Gastroesophageal sphincter (tissue), 4 donors: ENCODE results near the gene RUSF1. TPM values are rescaled to one million over a fixed set of nuclear protein-coding genes. Genes with fewer than 3 reads are reported as not detected.

Source experiments
- ATAC-seq: fragments of 150-250 bp; one replicate; pipeline ENCODE4 v1.9.1; 2016; ENCODE audit warnings: mild to moderate bottlenecking, moderate library complexity
- H3K27ac ChIP-seq, 4 donors: fragments of 200-600 bp; sonication (generic) in 3 of 4; 1 replicate in 3 of 4; 2 replicates in 1 of 4; pipeline ENCODE4 v1.5.1; 2016 to 2019
- H3K27me3 ChIP-seq: fragments of 200-600 bp; sonication (generic); one replicate; pipeline ENCODE4 v1.5.1; 2019
- H3K36me3 ChIP-seq, 2 donors: fragments of 200-600 bp; sonication (generic); one replicate each; pipeline ENCODE4 v1.5.1; 2019; ENCODE audit warnings: control low read depth in 1 of 2
- H3K4me1 ChIP-seq, 3 donors: fragments of 200-600 bp; sonication (generic); 1 replicate in 2 of 3; 2 replicates in 1 of 3; pipeline ENCODE4 v1.5.1; 2016 to 2019; ENCODE audit warnings: control low read depth in 2 of 3
- H3K4me3 ChIP-seq, 2 donors: fragments of 200-600 bp; sonication (generic); one replicate each; pipeline ENCODE4 v1.5.1; 2019; ENCODE audit warnings: mild to moderate bottlenecking in 1 of 2, moderate library complexity in 1 of 2
- H3K9me3 ChIP-seq, 3 donors: fragments of 200-600 bp; sonication (generic); one replicate each; pipeline ENCODE4 v1.5.1; 2017 to 2019; ENCODE audit warnings: control low read depth in 2 of 3
- EP300 ChIP-seq: sonication (generic); formaldehyde crosslinking; IDR thresholded peaks from one replicate; pipeline ENCODE4 v1.6.1; 2017; ENCODE audit warnings: antibody characterized with exemption, mild to moderate bottlenecking
- POLR2A ChIP-seq, 2 donors: fragments of 450-650 bp; IDR thresholded peaks; one replicate each; pipeline ENCODE4 v1.6.1; 2017; ENCODE audit warnings: antibody characterized with exemption in 2 of 2, mild to moderate bottlenecking in 2 of 2, moderate library complexity in 1 of 2
- POLR2AphosphoS5 ChIP-seq: sonication (generic); formaldehyde crosslinking; IDR thresholded peaks from one replicate; pipeline ENCODE4 v1.6.1; 2017; ENCODE audit warnings: antibody characterized with exemption
- WGBS, 2 donors: methylation state at CpG; one replicate each; pipeline ENCODE4 v1.1.5; 2018; ENCODE audit warnings: low coverage in 1 of 2; 5-methylcytosine and 5-hydroxymethylcytosine counted together
- total RNA-seq, 4 donors: library from RNA; depleted of rRNA; stranded (reverse); fragments of >200 nt; gene quantifications; one replicate each; pipeline ENCODE4 v1.1.0, GENCODE V29; 2016
- TF ChIP-seq, protein P1 (sequence below), 4 experiments: fragments of 200-600 bp in 2 of 4; fragments of 450-650 bp in 2 of 4; sonication (generic) in 1 of 4; IDR thresholded peaks; one replicate each; pipeline ENCODE4 v1.5.1; 2017 to 2019; ENCODE audit warnings: antibody characterized with exemption in 4 of 4, mild to moderate bottlenecking in 2 of 4, moderate library complexity in 2 of 4

The RUSF1 gene
- total RNA-seq, 4 donors from 2014 or later: 31.4 to 49.7 (median 43.3) TPM

DNA sequence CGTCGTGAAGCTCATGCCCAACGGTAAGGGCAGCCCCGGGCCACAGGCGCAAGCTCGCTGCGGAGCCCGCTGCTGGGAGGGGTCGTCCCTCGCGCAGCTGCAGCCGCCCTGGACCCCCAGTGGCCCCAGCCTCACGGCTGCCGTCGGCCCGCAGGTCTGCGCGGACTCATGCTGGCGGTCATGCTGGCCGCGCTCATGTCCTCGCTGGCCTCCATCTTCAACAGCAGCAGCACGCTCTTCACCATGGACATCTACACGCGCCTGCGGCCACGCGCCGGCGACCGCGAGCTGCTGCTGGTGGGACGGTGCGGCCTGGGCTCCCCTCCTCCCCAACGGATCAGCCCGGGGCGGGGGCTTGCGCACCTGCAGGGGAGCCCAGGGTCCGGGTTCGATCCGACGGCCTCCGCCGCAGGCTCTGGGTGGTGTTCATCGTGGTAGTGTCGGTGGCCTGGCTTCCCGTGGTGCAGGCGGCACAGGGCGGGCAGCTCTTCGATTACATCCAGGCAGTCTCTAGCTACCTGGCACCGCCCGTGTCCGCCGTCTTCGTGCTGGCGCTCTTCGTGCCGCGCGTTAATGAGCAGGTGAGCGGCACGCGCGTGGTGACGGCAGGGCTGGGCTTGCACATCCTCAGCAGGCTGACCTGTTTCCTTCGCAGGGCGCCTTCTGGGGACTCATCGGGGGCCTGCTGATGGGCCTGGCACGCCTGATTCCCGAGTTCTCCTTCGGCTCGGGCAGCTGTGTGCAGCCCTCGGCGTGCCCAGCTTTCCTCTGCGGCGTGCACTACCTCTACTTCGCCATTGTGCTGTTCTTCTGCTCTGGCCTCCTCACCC, 19.5 kb downstream of the RUSF1 start:
- no CpG with 5 or more reads among the region's 77 CpGs for WGBS, 2 donors
- peak overlapping the region in 1 of 4 donors; percentile 3 for H3K27ac ChIP-seq
- peak overlapping the region in 1 of 2 donors; percentile 58 for H3K4me3 ChIP-seq
- H3K27me3 ChIP-seq: peaks cover 44% of the 10 kb centered on the region
- H3K36me3 ChIP-seq: peaks cover 0 to 41% of the 10 kb centered on the region in 2 donors
- no peak for TF ChIP-seq POLR2A (IDR thresholded peaks at IDR 0.05)
- no peak for TF ChIP-seq POLR2AphosphoS5
- TF ChIP-seq, protein P1, sequence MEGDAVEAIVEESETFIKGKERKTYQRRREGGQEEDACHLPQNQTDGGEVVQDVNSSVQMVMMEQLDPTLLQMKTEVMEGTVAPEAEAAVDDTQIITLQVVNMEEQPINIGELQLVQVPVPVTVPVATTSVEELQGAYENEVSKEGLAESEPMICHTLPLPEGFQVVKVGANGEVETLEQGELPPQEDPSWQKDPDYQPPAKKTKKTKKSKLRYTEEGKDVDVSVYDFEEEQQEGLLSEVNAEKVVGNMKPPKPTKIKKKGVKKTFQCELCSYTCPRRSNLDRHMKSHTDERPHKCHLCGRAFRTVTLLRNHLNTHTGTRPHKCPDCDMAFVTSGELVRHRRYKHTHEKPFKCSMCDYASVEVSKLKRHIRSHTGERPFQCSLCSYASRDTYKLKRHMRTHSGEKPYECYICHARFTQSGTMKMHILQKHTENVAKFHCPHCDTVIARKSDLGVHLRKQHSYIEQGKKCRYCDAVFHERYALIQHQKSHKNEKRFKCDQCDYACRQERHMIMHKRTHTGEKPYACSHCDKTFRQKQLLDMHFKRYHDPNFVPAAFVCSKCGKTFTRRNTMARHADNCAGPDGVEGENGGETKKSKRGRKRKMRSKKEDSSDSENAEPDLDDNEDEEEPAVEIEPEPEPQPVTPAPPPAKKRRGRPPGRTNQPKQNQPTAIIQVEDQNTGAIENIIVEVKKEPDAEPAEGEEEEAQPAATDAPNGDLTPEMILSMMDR (IDR thresholded peaks at IDR 0.05): peak in 2 of 4 experiments; percentile 11 to 17
- H3K4me1 ChIP-seq: peaks cover 0 to 25% (median 19%) of the 10 kb centered on the region in 3 donors
- H3K9me3 ChIP-seq: no peaks in the 10 kb centered on the region
- ATAC-seq: no peak

DNA sequence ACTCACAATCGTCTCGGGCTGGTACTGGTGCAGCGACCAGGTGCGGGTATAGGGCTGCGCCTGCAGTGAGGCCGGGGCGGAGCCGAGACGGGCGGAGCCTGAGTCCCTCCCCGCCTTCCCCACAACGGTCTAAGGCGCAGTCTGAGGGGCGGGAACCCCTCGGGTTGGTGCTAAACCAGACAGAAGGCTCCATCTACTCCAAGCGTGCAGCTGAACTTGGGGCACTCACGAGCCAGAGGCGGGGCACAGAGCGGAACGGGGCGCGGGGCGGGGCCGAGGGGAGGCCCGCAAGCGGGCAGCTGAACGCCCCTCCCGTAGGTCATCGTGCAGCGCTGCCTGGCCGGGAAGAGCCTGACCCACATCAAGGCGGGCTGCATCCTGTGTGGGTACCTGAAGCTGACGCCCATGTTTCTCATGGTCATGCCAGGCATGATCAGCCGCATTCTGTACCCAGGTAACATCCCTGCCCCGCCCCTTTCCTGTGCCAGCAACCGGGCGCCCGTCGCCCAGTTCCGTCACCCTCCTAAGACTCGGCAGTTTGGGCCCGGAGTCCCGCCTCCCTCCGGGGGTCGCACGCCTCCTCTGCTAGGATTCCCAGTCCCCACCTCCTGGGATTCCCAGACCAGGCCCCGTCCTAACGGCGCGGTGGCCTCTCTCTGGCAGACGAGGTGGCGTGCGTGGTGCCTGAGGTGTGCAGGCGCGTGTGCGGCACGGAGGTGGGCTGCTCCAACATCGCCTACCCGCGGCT, 20.3 kb downstream of the RUSF1 start:
- Histone ChIP-seq H3K27ac (peak overlapping the region in 1 of 4 donors; percentile 5), H3K4me1 (peaks cover 0 to 25% (median 19%) of the 10 kb centered on the region in 3 donors), H3K27me3 (peaks cover 44% of the 10 kb centered on the region), H3K4me3 (peak overlapping the region; percentile 28 to 58), H3K36me3 (peaks cover 0 to 33% of the 10 kb centered on the region in 2 donors), H3K9me3 (no peaks in the 10 kb centered on the region)
- 0% methylated on average over 6 of the region's 60 CpGs; no CpG with 5 or more reads in 1 of the 2 donors for WGBS, 2 donors
- TF ChIP-seq, protein P1 (IDR thresholded peaks at IDR 0.05): no peak
- TF ChIP-seq POLR2AphosphoS5 (no peak), EP300 (no peak), POLR2A (IDR thresholded peaks at IDR 0.05) (no peak)
- peak; percentile 68 for ATAC-seq

DNA sequence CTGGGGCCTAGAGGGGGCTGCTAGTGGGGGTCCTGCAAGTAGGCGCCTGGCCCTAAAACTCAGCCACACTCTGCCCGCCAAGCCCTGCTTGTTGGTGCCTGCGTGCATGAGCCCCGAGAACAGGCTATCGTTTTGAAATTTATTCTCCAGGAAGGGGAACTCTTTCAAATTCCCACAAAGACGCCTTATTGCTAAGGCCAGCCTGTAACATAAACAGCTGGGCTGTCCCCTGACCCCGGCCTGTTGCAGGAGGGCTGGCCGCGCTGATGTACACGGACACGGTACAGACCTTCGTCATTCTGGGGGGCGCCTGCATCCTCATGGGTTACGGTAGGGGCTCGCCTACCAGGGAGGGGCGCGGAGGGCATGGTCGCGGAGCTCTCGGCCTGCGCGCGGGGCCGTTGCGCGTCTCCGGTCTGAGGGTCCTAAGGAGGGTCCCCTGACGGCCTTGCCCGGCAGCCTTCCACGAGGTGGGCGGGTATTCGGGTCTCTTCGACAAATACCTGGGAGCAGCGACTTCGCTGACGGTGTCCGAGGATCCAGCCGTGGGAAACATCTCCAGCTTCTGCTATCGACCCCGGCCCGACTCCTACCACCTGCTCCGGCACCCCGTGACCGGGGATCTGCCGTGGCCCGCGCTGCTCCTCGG, 21.0 kb downstream of the RUSF1 start:
- Histone ChIP-seq H3K27ac (peak overlapping the region in 1 of 4 donors; percentile 5), H3K27me3 (peaks cover 44% of the 10 kb centered on the region), H3K4me3 (peak overlapping the region; percentile 28 to 58), H3K4me1 (peaks cover 0 to 25% (median 19%) of the 10 kb centered on the region in 3 donors), H3K36me3 (peaks cover 0 to 26% of the 10 kb centered on the region in 2 donors), H3K9me3 (no peaks in the 10 kb centered on the region)
- no peak for TF ChIP-seq POLR2AphosphoS5
- TF ChIP-seq, protein P1 (IDR thresholded peaks at IDR 0.05): no peak
- TF ChIP-seq POLR2A (IDR thresholded peaks at IDR 0.05): no peak
- TF ChIP-seq EP300: no peak
- peak; percentile 6 for ATAC-seq
- WGBS, 2 donors: 0% methylated on average over 2 of the region's 48 CpGs

DNA sequence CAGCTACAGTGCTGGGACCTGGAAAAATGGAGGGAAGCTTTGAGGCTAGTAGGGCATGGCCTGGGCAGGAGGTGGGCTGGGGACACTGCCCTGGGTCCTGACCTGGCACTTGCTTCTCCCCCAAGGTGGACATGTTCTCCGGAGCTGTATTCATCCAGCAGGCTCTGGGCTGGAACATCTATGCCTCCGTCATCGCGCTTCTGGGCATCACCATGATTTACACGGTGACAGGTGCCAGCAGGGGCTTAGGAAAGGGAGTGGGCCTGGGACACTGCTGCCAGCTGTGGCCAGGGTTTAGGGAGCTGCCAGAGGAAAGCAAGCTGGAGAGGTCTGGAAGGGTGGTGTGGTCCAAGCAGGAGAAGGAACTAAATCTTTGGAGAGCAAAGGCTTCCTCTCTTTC, 22.1 kb downstream of the RUSF1 start:
- Histone ChIP-seq H3K27me3 (peaks cover 44% of the 10 kb centered on the region), H3K36me3 (peaks cover 0 to 14% of the 10 kb centered on the region in 2 donors), H3K27ac (no peak overlapping the region), H3K9me3 (no peaks in the 10 kb centered on the region), H3K4me3 (no peak overlapping the region), H3K4me1 (peaks cover 0 to 29% (median 19%) of the 10 kb centered on the region in 3 donors)
- no peak for ATAC-seq
- no peak for TF ChIP-seq POLR2AphosphoS5
- 80 to 94% methylated on average over 1 to 5 of the region's 5 CpGs for WGBS, 2 donors

DNA sequence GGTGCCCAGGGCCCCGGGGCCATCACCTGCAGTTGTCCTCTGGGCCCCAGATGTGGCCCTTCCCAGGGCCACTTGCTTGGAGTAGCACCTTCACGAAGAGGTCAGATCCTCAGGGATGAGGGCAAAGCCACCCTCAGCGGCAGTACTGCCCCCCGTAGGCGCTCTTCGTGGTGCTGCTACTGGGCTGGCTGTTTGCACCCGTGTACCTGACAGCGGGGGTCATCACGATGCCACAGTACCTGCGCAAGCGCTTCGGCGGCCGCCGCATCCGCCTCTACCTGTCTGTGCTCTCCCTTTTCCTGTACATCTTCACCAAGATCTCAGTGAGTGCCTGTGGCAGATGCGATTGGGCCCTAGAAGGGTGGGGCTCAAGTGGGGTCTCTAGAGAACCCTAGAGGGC, 22.6 kb downstream of the RUSF1 start:
- peaks cover 44% of the 10 kb centered on the region for H3K27me3 ChIP-seq
- ATAC-seq: no peak
- H3K4me3 ChIP-seq: no peak overlapping the region
- TF ChIP-seq, protein P1 (IDR thresholded peaks at IDR 0.05): no peak
- TF ChIP-seq EP300: no peak
- no CpG with 5 or more reads among the region's 17 CpGs for WGBS, 2 donors
- H3K4me1 ChIP-seq: peaks cover 0 to 33% (median 22%) of the 10 kb centered on the region in 3 donors
- peaks cover 0 to 10% of the 10 kb centered on the region in 2 donors for H3K36me3 ChIP-seq
- no peak overlapping the region for H3K27ac ChIP-seq
- H3K9me3 ChIP-seq: no peaks in the 10 kb centered on the region
